Natural killer cell (primary cell): ENCODE measurements around the gene GALNTL6. TPM values are rescaled to one million over a fixed set of nuclear protein-coding genes. Genes with fewer than 3 reads are reported as not detected.

Experiments used
- ATAC-seq, 3 donors: fragments of 150-1000 bp in 2 of 3; fragments of 200-7000 bp in 1 of 3; cut with Tn5 transposase; 1 replicate in 1 of 3; 2 replicates in 2 of 3; pipeline ENCODE4 v1.10.0; 2021; ENCODE audit warnings: mild to moderate bottlenecking in 2 of 3, moderate library complexity in 2 of 3
- DNase-seq, 2 donors: peaks; one replicate each; pipeline versions ENCODE4 v3.0.0 to v3.0.0-alpha.2; 2013 to 2021; ENCODE audit warnings: mixed read lengths in 1 of 2
- H3K27ac ChIP-seq: one replicate; pipeline ENCODE4 v1.5.1; 2013; ENCODE audit warnings: mild to moderate bottlenecking, low read length
- H3K27me3 ChIP-seq: one replicate; pipeline ENCODE4 v1.6.1; 2013; ENCODE audit warnings: low read length; ENCODE audit not compliant: control insufficient read depth, insufficient read depth
- H3K36me3 ChIP-seq: one replicate; pipeline ENCODE4 v1.6.1; 2013; ENCODE audit warnings: low read length; ENCODE audit not compliant: control insufficient read depth, insufficient read depth
- H3K4me1 ChIP-seq: one replicate; pipeline ENCODE4 v1.6.1; 2013; ENCODE audit warnings: low read length; ENCODE audit not compliant: control insufficient read depth, insufficient read depth
- H3K4me3 ChIP-seq: one replicate; pipeline ENCODE4 v1.5.1; 2013; ENCODE audit warnings: low read length
- H3K9me3 ChIP-seq: one replicate; pipeline ENCODE4 v1.6.1; 2013; ENCODE audit warnings: low read length; ENCODE audit not compliant: control insufficient read depth, insufficient read depth
- H3K27ac Mint-ChIP-seq, 2 donors: one replicate each; pipeline ENCODE4 v1.8.0; 2022; ENCODE audit warnings: mild to moderate bottlenecking in 2 of 2, mixed read lengths in 2 of 2, moderate library complexity in 1 of 2
- H3K27me3 Mint-ChIP-seq, 2 donors: one replicate each; pipeline ENCODE4 v1.8.0; 2022; ENCODE audit warnings: low read depth in 2 of 2, mixed read lengths in 2 of 2
- H3K36me3 Mint-ChIP-seq: one replicate; pipeline ENCODE4 v1.8.0; 2022; ENCODE audit warnings: mixed read lengths
- H3K4me1 Mint-ChIP-seq, 2 donors: one replicate each; pipeline ENCODE4 v1.8.0; 2022; ENCODE audit warnings: mixed read lengths in 2 of 2
- H3K4me3 Mint-ChIP-seq: one replicate; pipeline ENCODE4 v1.8.0; 2022; ENCODE audit warnings: mild to moderate bottlenecking, moderate library complexity, mixed read lengths
- H3K9me3 Mint-ChIP-seq, 2 donors: one replicate each; pipeline ENCODE4 v1.8.0; 2022; ENCODE audit warnings: mixed read lengths in 2 of 2
- WGBS: methylation state at CpG from one replicate; pipeline ENCODE4 v1.1.7; 2013; ENCODE audit warnings: missing lambda C conversion rate; ENCODE audit not compliant: insufficient coverage; 5-methylcytosine and 5-hydroxymethylcytosine counted together
- intact Hi-C: fragments of 100-400 bp; cut with micrococcal nuclease; formaldehyde crosslinking; loops from one replicate; pipeline ENCODE4 v1.14.2; 2022
- total RNA-seq, 4 donors: library from RNA; stranded (reverse); fragments of 120-200 nt in 1 of 4; gene quantifications; one replicate each; pipeline versions ENCODE4 v1.2.3 to v1.2.4, GENCODE V29; 2013 to 2022
- TF ChIP-seq, protein P1 (sequence below): fragments of 200-600 bp; IDR thresholded peaks from one replicate; pipeline ENCODE4 v1.8.0; 2022; ENCODE audit warnings: antibody characterized with exemption

Gene GALNTL6
- total RNA-seq, 3 donors from 2014 or later (not counting 1 experiment from before 2014, with no cell fraction given): not detected

DNA sequence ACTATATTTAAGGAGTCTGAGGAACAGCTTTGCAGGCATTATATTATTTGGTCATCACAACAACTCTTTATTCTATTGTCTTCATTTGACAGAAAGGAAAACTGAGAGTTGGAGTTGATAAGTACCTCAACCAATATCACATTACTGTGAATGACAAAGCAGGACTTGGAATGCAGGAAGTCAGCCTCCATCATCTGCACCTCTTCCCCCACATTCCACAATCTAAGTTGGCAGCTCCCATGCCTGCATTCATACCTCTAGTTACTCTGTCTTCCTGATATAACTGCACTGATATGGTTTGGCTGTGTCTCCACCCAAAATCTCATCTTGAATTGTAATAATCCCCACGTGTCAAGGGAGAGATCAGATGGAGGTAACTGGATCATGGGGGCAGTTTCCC lies 356.7 kb downstream of the GALNTL6 start:
- peaks cover 11 to 12% of the 10 kb centered on the region in 2 donors for H3K9me3 Mint-ChIP-seq
- Histone ChIP-seq H3K4me1 (no peaks in the 10 kb centered on the region), H3K9me3 (no peaks in the 10 kb centered on the region), H3K4me3 (no peak overlapping the region), H3K27me3 (no peaks in the 10 kb centered on the region), H3K27ac (no peak overlapping the region), H3K36me3 (no peaks in the 10 kb centered on the region)
- intact Hi-C loops: no loop called here
- no peak overlapping the region for H3K4me3 Mint-ChIP-seq
- no peak overlapping the region for H3K27ac Mint-ChIP-seq
- DNase-seq (no peak), ATAC-seq (no peak)
- 80% methylated on average over 1 of the region's 1 CpG for WGBS
- no peaks in the 10 kb centered on the region for H3K4me1 Mint-ChIP-seq
- TF ChIP-seq, protein P1, sequence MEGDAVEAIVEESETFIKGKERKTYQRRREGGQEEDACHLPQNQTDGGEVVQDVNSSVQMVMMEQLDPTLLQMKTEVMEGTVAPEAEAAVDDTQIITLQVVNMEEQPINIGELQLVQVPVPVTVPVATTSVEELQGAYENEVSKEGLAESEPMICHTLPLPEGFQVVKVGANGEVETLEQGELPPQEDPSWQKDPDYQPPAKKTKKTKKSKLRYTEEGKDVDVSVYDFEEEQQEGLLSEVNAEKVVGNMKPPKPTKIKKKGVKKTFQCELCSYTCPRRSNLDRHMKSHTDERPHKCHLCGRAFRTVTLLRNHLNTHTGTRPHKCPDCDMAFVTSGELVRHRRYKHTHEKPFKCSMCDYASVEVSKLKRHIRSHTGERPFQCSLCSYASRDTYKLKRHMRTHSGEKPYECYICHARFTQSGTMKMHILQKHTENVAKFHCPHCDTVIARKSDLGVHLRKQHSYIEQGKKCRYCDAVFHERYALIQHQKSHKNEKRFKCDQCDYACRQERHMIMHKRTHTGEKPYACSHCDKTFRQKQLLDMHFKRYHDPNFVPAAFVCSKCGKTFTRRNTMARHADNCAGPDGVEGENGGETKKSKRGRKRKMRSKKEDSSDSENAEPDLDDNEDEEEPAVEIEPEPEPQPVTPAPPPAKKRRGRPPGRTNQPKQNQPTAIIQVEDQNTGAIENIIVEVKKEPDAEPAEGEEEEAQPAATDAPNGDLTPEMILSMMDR: no peak
- no peaks in the 10 kb centered on the region for H3K36me3 Mint-ChIP-seq
- no peaks in the 10 kb centered on the region for H3K27me3 Mint-ChIP-seq

DNA sequence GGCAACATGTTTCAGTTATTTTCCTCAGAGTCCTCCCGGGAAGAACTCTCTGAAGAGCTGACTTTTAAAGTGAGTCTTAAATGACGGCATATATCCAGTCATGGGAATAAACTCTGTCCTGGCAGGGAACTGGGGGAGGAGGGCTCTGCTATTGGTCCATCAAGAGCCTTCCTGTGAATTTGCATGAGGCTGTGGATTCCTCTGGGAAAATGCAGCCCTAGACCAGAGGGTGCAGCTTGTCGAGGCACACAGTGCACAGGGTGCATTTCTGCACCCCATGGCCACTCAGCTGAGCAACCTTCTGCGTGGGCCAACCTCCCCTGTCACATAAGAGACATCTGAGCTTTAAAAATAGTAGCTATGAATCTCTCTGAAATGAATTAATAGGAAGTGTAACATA lies 360.0 kb downstream of the GALNTL6 start:
- no peaks in the 10 kb centered on the region for H3K36me3 ChIP-seq
- H3K27me3 Mint-ChIP-seq: no peaks in the 10 kb centered on the region
- H3K4me3 ChIP-seq: no peak overlapping the region
- H3K27ac Mint-ChIP-seq: no peak overlapping the region
- no peaks in the 10 kb centered on the region for H3K36me3 Mint-ChIP-seq
- H3K9me3 Mint-ChIP-seq: peaks cover 13 to 14% of the 10 kb centered on the region in 2 donors
- H3K4me1 Mint-ChIP-seq: no peaks in the 10 kb centered on the region
- no peaks in the 10 kb centered on the region for H3K9me3 ChIP-seq
- no peak overlapping the region for H3K4me3 Mint-ChIP-seq
- intact Hi-C loops: no loop called here
- ATAC-seq (no peak), DNase-seq (no peak)
- TF ChIP-seq, protein P1: no peak
- no peak overlapping the region for H3K27ac ChIP-seq
- WGBS: 80% methylated on average over 4 of the region's 4 CpGs
- H3K27me3 ChIP-seq: no peaks in the 10 kb centered on the region
- no peaks in the 10 kb centered on the region for H3K4me1 ChIP-seq

DNA sequence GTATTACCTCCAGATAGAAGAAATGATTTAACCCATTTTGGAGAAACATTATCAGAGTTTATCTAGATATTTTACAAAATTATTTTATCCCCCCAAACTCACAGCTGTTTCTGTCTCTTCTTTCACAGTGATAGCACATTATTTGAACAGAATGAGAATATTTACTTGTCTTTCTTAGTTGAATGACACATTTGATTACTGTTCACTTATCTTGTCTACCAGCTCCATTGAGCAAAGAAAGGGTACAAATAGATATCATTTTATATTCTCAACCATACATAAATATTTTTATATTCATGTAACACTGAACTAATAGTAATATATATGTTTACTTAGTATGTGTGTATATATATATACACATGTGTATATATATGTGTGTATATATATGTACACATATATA lies 364.2 kb downstream of the GALNTL6 start:
- H3K27ac Mint-ChIP-seq: no peak overlapping the region
- DNase-seq (no peak), ATAC-seq (no peak)
- Histone ChIP-seq H3K27me3 (no peaks in the 10 kb centered on the region), H3K4me3 (no peak overlapping the region), H3K4me1 (no peaks in the 10 kb centered on the region), H3K27ac (no peak overlapping the region), H3K9me3 (no peaks in the 10 kb centered on the region), H3K36me3 (no peaks in the 10 kb centered on the region)
- no peaks in the 10 kb centered on the region for H3K36me3 Mint-ChIP-seq
- no peak overlapping the region for H3K4me3 Mint-ChIP-seq
- H3K27me3 Mint-ChIP-seq: no peaks in the 10 kb centered on the region
- peaks cover 10% of the 10 kb centered on the region in 2 donors for H3K9me3 Mint-ChIP-seq
- no peaks in the 10 kb centered on the region for H3K4me1 Mint-ChIP-seq
- intact Hi-C loops: no loop called here
- TF ChIP-seq, protein P1: no peak

DNA sequence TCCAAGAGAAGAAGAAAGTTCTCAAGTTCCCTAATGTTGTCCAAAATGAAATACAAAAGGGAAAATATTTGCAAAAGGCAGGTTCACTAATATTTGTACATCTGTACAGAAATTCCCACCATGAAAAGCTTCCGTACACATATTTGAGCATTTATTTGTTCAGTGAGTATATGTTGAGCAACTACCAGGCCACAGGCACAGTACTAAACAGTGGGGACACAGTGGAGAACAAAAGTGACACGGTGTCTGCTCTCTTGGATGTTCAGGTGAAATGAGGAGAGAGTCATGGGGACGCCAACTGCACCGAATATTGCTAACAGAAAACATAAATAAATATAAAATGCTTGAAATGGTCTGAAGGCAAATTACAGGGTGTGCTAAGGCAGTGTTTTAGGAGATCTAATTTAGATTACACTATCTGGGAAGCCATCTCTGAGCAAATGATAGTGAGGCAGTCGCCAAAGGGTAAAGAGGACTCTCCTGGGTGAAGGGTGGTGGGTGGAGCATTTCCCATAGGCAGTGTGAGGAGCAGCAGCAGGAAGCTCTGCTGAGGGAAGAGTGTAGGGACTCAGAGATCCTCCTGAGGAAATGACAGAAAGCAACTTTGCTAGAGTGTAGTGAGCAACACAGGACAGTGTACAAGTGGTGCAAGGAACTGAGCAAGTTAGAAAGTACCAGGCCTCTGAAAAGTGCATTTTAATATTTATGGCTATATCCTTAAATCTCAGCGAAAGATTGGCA lies 375.2 kb downstream of the GALNTL6 start:
- WGBS: 82% methylated on average over 4 of the region's 6 CpGs
- H3K9me3 Mint-ChIP-seq: peaks cover 5 to 15% of the 10 kb centered on the region in 2 donors
- Histone ChIP-seq H3K27me3 (no peaks in the 10 kb centered on the region), H3K27ac (no peak overlapping the region), H3K9me3 (peaks cover 5% of the 10 kb centered on the region), H3K4me3 (no peak overlapping the region), H3K36me3 (no peaks in the 10 kb centered on the region), H3K4me1 (no peaks in the 10 kb centered on the region)
- DNase-seq (no peak), ATAC-seq (no peak)
- intact Hi-C loops: no loop called here
- no peaks in the 10 kb centered on the region for H3K36me3 Mint-ChIP-seq
- H3K4me3 Mint-ChIP-seq: no peak overlapping the region
- TF ChIP-seq, protein P1: no peak
- H3K4me1 Mint-ChIP-seq: no peaks in the 10 kb centered on the region
- H3K27ac Mint-ChIP-seq: no peak overlapping the region
- H3K27me3 Mint-ChIP-seq: no peaks in the 10 kb centered on the region
